Heart left ventricle (tissue), 16 donors: Measurements from ENCODE around the gene SCEL. TPM values are rescaled to one million over a fixed set of nuclear protein-coding genes. Genes with fewer than 3 reads are reported as not detected.

ENCODE experiments used
- ATAC-seq, 4 donors: fragments of 200-7000 bp; cut with Tn5 transposase; one replicate each; pipeline ENCODE4 v1.9.1; 2020 to 2022; ENCODE audit warnings: moderate library complexity in 4 of 4, mild to moderate bottlenecking in 3 of 4, moderate number of reproducible peaks in 1 of 4
- DNase-seq, 5 donors: peaks; one replicate each; pipeline ENCODE4 v3.0.0-alpha.2; 2020
- H3K27ac ChIP-seq, 12 donors: fragments of 200-600 bp; sonication (generic) in 4 of 12; one replicate each; pipeline versions ENCODE4 v1.5.0 to v1.8.0; 2016 to 2022; ENCODE audit warnings: mild to moderate bottlenecking in 2 of 12
- H3K27me3 ChIP-seq, 9 donors: fragments of 200-600 bp; sonication (generic) in 2 of 9; one replicate each; pipeline versions ENCODE4 v1.5.1 to v1.8.0; 2016 to 2022; ENCODE audit warnings: mild to moderate bottlenecking in 3 of 9
- H3K36me3 ChIP-seq, 9 donors: fragments of 200-600 bp; sonication (generic) in 2 of 9; one replicate each; pipeline versions ENCODE4 v1.5.0 to v1.8.0; 2018 to 2022; ENCODE audit warnings: mild to moderate bottlenecking in 2 of 9
- H3K4me1 ChIP-seq, 12 donors: fragments of 200-600 bp; sonication (generic) in 4 of 12; one replicate each; pipeline versions ENCODE4 v1.5.0 to v1.8.0; 2016 to 2022; ENCODE audit warnings: mild to moderate bottlenecking in 3 of 12
- H3K4me3 ChIP-seq, 12 donors: fragments of 200-600 bp; sonication (generic) in 4 of 12; one replicate each; pipeline versions ENCODE4 v1.5.0 to v1.8.0; 2017 to 2022; ENCODE audit warnings: mild to moderate bottlenecking in 9 of 12, moderate library complexity in 4 of 12
- H3K9me3 ChIP-seq, 12 donors: fragments of 200-600 bp; sonication (generic) in 4 of 12; one replicate each; pipeline versions ENCODE4 v1.5.0 to v1.8.0; 2016 to 2022; ENCODE audit warnings: mild to moderate bottlenecking in 1 of 12
- CTCF ChIP-seq, 12 donors: fragments of 200-600 bp; sonication (generic) in 4 of 12; IDR thresholded peaks; one replicate each; pipeline versions ENCODE4 v1.5.0 to v1.8.0; 2018 to 2022; ENCODE audit warnings: antibody characterized with exemption in 12 of 12, mild to moderate bottlenecking in 5 of 12
- POLR2A ChIP-seq, 2 donors: fragments of 450-650 bp; IDR thresholded peaks; one replicate each; pipeline ENCODE4 v1.6.1; 2017; ENCODE audit warnings: antibody characterized with exemption in 2 of 2, mild to moderate bottlenecking in 2 of 2, moderate library complexity in 2 of 2
- WGBS, 4 donors: extraction: QIAGEN DNeasy Blood & Tissue Kit in 2 of 4; methylation state at CpG; one replicate each; pipeline versions ENCODE4 v1.1.5 to v1.1.7; 2013 to 2018; 5-methylcytosine and 5-hydroxymethylcytosine counted together
- intact Hi-C, 10 donors: fragments of 100-400 bp; cut with DNase I; formaldehyde crosslinking; loops; one replicate each; pipeline versions ENCODE4 v1.11.1 to v1.14.2; 2022
- polyA plus RNA-seq, 2 donors: library from polyadenylated mRNA; stranded (reverse); fragments of 200-250 nt; gene quantifications; one replicate each; pipeline ENCODE4 v1.2.3, GENCODE V29; 2013
- total RNA-seq, 9 donors: library from RNA; depleted of rRNA in 2 of 9; stranded (reverse); fragments of >200 nt in 2 of 9; fragmentation: NEBNext Ultra II Directional in 3 of 9; extraction: Animal tissue kit (Norgen Biotek cat#: 25700) in 3 of 9; gene quantifications; one replicate each; pipeline versions ENCODE4 v1.1.0 to v1.2.4, GENCODE V29; 2016 to 2023
- donor health status: ischemic (EF 13 %, LVEDD 7.1; RV severe dilation, severe dysfunction).
- donor health status: healthy with polysubstance abuse.
- donor health status: DM: no; HTN: yes; CAD: no.
- donor health status: DM: no; HTN: no; CAD: no.
- donor health status: ischemic (EF 25% LVEDD 6.9; RV normal size, moderate dysfunction).
- donor health status: ischemic (EF 25% LVEDD 5.7; RV mildly dilated, moderate dysfunction).
- donor health status: healthy.
- donor health status: DM: yes; HTN: yes; CAD: no.
- donor health status: ischemic (EF 35%, LVEDD 5.7; RV mildly dilated, moderate dysfunction).
- donor health status: nonischemic (EF 11% LVEDD 7.7; RV severe dilation, severe dysfunction).
- donor health status: DM: yes; HTN: yes; CAD: no.
- donor health status: PGD.
- donor health status: ischemic (EF 29% LVEDD 5.4; RV normal size, mild dysfunction).
- donor health status: nonischemic (EF 23%, LVEDD 6.1; RV moderate dilation, normal function).

SCEL gene
- total and polyA plus RNA-seq, 11 donors, result 0.04 to 2.0 TPM; not detected in 9

- Histone ChIP-seq H3K27me3 (no peaks in the 10 kb centered on the region), H3K4me3 (no peak overlapping the region), H3K4me1 (no peaks in the 10 kb centered on the region), H3K27ac (no peak overlapping the region), H3K36me3 (no peaks in the 10 kb centered on the region), H3K9me3 (no peaks in the 10 kb centered on the region)
- DNase-seq (no peak), ATAC-seq (no peak)
- TF ChIP-seq CTCF (IDR thresholded peaks at IDR 0.05) (no peak), POLR2A (IDR thresholded peaks at IDR 0.05) (no peak)
- intact Hi-C loops, result no loop called here
- WGBS, 4 donors, result 54 to 69% (median 63%) methylated on average over 1 of the region's 1 CpG
Measured at GRCh38 chr13:77620138-77620537, 84.6 kb downstream of the SCEL start.

GRCh38 chr13:77623806-77624205 lies 88.3 kb downstream of the SCEL start:
- Histone ChIP-seq H3K4me3 (no peak overlapping the region), H3K9me3 (no peaks in the 10 kb centered on the region), H3K36me3 (no peaks in the 10 kb centered on the region), H3K27me3 (no peaks in the 10 kb centered on the region), H3K4me1 (no peaks in the 10 kb centered on the region), H3K27ac (no peak overlapping the region)
- no peak for TF ChIP-seq POLR2A (IDR thresholded peaks at IDR 0.05)
- no peak for TF ChIP-seq CTCF (IDR thresholded peaks at IDR 0.05)
- 62 to 74% (median 70%) methylated on average over 3 of the region's 3 CpGs for WGBS, 4 donors
- DNase-seq (no peak), ATAC-seq (no peak)
- intact Hi-C loops, result no loop called here

GRCh38 chr13:77628170-77628569 lies 92.7 kb downstream of the SCEL start:
- TF ChIP-seq POLR2A (IDR thresholded peaks at IDR 0.05) (no peak), CTCF (IDR thresholded peaks at IDR 0.05) (no peak)

GRCh38 chr13:77637588-77637987 lies 102.1 kb downstream of the SCEL start:
- peaks cover 0 to 3% (median 0%) of the 10 kb centered on the region in 9 donors for H3K27me3 ChIP-seq
- H3K9me3 ChIP-seq, result no peaks in the 10 kb centered on the region
- no peaks in the 10 kb centered on the region for H3K36me3 ChIP-seq
- H3K4me3 ChIP-seq, result no peak overlapping the region
- WGBS, 4 donors, result 54 to 82% (median 64%) methylated on average over 1 of the region's 1 CpG
- no peak for DNase-seq
- ATAC-seq, result no peak
- TF ChIP-seq POLR2A (IDR thresholded peaks at IDR 0.05) (no peak), CTCF (IDR thresholded peaks at IDR 0.05) (no peak)
- H3K27ac ChIP-seq, result no peak overlapping the region
- intact Hi-C loops, result no loop called here
- H3K4me1 ChIP-seq, result no peaks in the 10 kb centered on the region

More at GRCh38 chr13:77628170-77628569, 92.7 kb downstream of the SCEL start:
- DNase-seq (no peak), ATAC-seq (no peak)
- no peak overlapping the region for H3K27ac ChIP-seq
- H3K4me1 ChIP-seq, result no peaks in the 10 kb centered on the region
- intact Hi-C loops, result no loop called here
- no peaks in the 10 kb centered on the region for H3K27me3 ChIP-seq
- H3K4me3 ChIP-seq, result no peak overlapping the region
- H3K9me3 ChIP-seq, result no peaks in the 10 kb centered on the region
- no peaks in the 10 kb centered on the region for H3K36me3 ChIP-seq
